Endothelial cell of umbilical vein (primary cell): ENCODE data around the gene C17orf67. TPM values are rescaled to one million over a fixed set of nuclear protein-coding genes. Genes with fewer than 3 reads are reported as not detected.

Source experiments
- BruUV-seq: library from RNA; stranded (reverse); fragments of 400-500 nt; replicated peaks from 2 replicates; lab custom pipeline; 2021; lab: Mats Ljungman, UMichigan
- CTCF ChIA-PET: fragments of 300-600, 350-600 bp; sonication (Branson Sonifier 250); formaldehyde crosslinking; loops from one replicate; lab custom pipeline; 2021; ENCODE audit warnings: antibody characterized with exemption, inconsistent platforms; lab: Charles Lee
- POLR2A ChIA-PET: fragments of 300-600, 350-600 bp; sonication (Branson Sonifier 250); formaldehyde crosslinking; loops from one replicate; lab custom pipeline; 2021; ENCODE audit warnings: antibody characterized with exemption, inconsistent platforms; lab: Charles Lee
- DNase-seq: peaks from one replicate; pipeline ENCODE4 v3.0.0-alpha.2; 2011; ENCODE audit warnings: low read depth, low spot score
- FAIRE-seq: peaks from 2 replicates; lab custom pipeline; 2011; peaks lifted over from hg19 to GRCh38; lab: Jason Lieb, UNC
- H2AFZ ChIP-seq: 2 replicates; pipeline ENCODE4 v1.6.0; 2012; ENCODE audit warnings: low read depth, low read length, control low read depth, inconsistent platforms
- H3K27ac ChIP-seq: 2 replicates; pipeline ENCODE4 v1.5.1; 2011; ENCODE audit warnings: low read depth, mild to moderate bottlenecking, control low read depth, low read length, moderate library complexity; ENCODE audit not compliant: insufficient read depth
- H3K27me3 ChIP-seq, 2 experiments: 2 replicates each; pipeline versions ENCODE4 v1.6.0 to v1.6.1; 2011; ENCODE audit warnings: low read length in 2 of 2, mixed read lengths in 1 of 2; ENCODE audit not compliant: control insufficient read depth in 2 of 2, insufficient read depth in 2 of 2
- H3K36me3 ChIP-seq, 2 experiments: 2 replicates in 1 of 2; 3 replicates in 1 of 2; pipeline ENCODE4 v1.5.1; 2011; ENCODE audit warnings: low read length in 2 of 2, mild to moderate bottlenecking in 1 of 2, moderate library complexity in 1 of 2; ENCODE audit not compliant: control insufficient read depth in 2 of 2, insufficient read depth in 2 of 2; ENCODE audit errors: extremely low read depth in 1 of 2
- H3K4me1 ChIP-seq: 3 replicates; pipeline ENCODE4 v1.5.1; 2011; ENCODE audit warnings: mild to moderate bottlenecking, low read length; ENCODE audit not compliant: control insufficient read depth, insufficient read depth; ENCODE audit errors: extremely low read depth
- H3K4me2 ChIP-seq: 2 replicates; pipeline ENCODE4 v1.6.1; 2011; ENCODE audit warnings: low read length, control low read depth, mixed read lengths; ENCODE audit not compliant: insufficient read depth
- H3K4me3 ChIP-seq, 3 experiments: fragments of 200-600 bp in 1 of 3; sonication (generic), shearing (Covaris generic) in 1 of 3; replicated peaks in 1 of 3; 2 replicates each; pipeline ENCODE4 v1.5.1; 2011 to 2016; ENCODE audit warnings: control low read depth in 3 of 3, low read length in 3 of 3, mild to moderate bottlenecking in 2 of 3, inconsistent platforms in 1 of 3, low read depth in 1 of 3, moderate library complexity in 1 of 3; ENCODE audit not compliant: insufficient read depth in 1 of 3
- H3K79me2 ChIP-seq: 2 replicates; pipeline ENCODE4 v1.6.0; 2012; ENCODE audit warnings: low read length, inconsistent platforms; ENCODE audit not compliant: control insufficient read depth, insufficient read depth
- H3K9ac ChIP-seq: replicated peaks from 2 replicates; pipeline ENCODE3; 2011; ENCODE audit warnings: low read length, control low read depth; ENCODE audit not compliant: insufficient read depth; ENCODE audit errors: extremely low read depth
- H3K9me1 ChIP-seq: replicated peaks from 3 replicates; pipeline ENCODE4 v1.6.0; 2011; ENCODE audit warnings: mild to moderate bottlenecking, low read length; ENCODE audit not compliant: control insufficient read depth, insufficient read depth; ENCODE audit errors: extremely low read depth
- H3K9me3 ChIP-seq: replicated peaks from 2 replicates; pipeline ENCODE4 v1.5.1; 2012; ENCODE audit warnings: low read length, inconsistent platforms; ENCODE audit not compliant: control insufficient read depth, insufficient read depth
- H4K20me1 ChIP-seq: replicated peaks from 2 replicates; pipeline ENCODE3; 2011; ENCODE audit warnings: mild to moderate bottlenecking, low read length; ENCODE audit not compliant: control insufficient read depth, insufficient read depth; ENCODE audit errors: extremely low read depth
- EZH2 ChIP-seq: IDR thresholded peaks from 2 replicates; pipeline ENCODE4 v1.6.1; 2012; ENCODE audit warnings: borderline replicate concordance, low read depth, mild to moderate bottlenecking, moderate library complexity, low read length, inconsistent platforms; ENCODE audit not compliant: severe bottlenecking
- FOS ChIP-seq: IDR thresholded peaks from 2 replicates; pipeline ENCODE4 v1.6.1; 2011; ENCODE audit warnings: mild to moderate bottlenecking, low read length, moderate library complexity, borderline replicate concordance; ENCODE audit not compliant: insufficient read depth
- GATA2 ChIP-seq: IDR thresholded peaks from 2 replicates; pipeline ENCODE4 v1.7.0; 2011; ENCODE audit warnings: low read depth, mild to moderate bottlenecking, moderate library complexity, mixed read lengths, low read length; ENCODE audit not compliant: insufficient read length, insufficient read depth
- JUN ChIP-seq: IDR thresholded peaks from 2 replicates; pipeline ENCODE4 v1.6.1; 2011; ENCODE audit warnings: borderline replicate concordance, low read depth; ENCODE audit not compliant: insufficient read length, insufficient read depth
- MYC ChIP-seq: IDR thresholded peaks from one replicate; pipeline ENCODE4 v1.6.1; 2011; ENCODE audit warnings: mild to moderate bottlenecking, low read depth, low read length
- POLR2A ChIP-seq: IDR thresholded peaks from 2 replicates; pipeline ENCODE4 v1.6.1; 2012; ENCODE audit warnings: low read depth, mild to moderate bottlenecking, control low read depth, low read length
- POLR2AphosphoS5 ChIP-seq: IDR thresholded peaks from 2 replicates; pipeline ENCODE4 v1.6.1; 2012; ENCODE audit warnings: low read depth, mild to moderate bottlenecking, control low read depth, low read length, moderate library complexity; ENCODE audit not compliant: insufficient read depth
- dilution Hi-C: fragments of 300-500 bp; cut with MboI; formaldehyde crosslinking; loops from one replicate; pipeline ENCODE4 v1.15.0; 2019; ENCODE audit warnings: low sequenced_read_pairs; ENCODE audit not compliant: extremely low pct_ligation_motif_present
- intact Hi-C: fragments of 100-400 bp; cut with micrococcal nuclease; formaldehyde crosslinking; loops from one replicate; pipeline ENCODE4 v1.10.0; 2022
- polyA plus RNA-seq, 4 experiments: library from polyadenylated mRNA; depleted of rRNA in 3 of 4; stranded (reverse) in 3 of 4; unstranded in 1 of 4; fragments of >200 nt; gene quantifications; 2 replicates each; pipeline versions ENCODE4 v1.2.1 to v1.2.3, GENCODE V29; 2011 to 2012; ENCODE audit warnings: missing spikeins in 1 of 4
- total RNA-seq: library from RNA; stranded (reverse); gene quantifications from 2 replicates; pipeline ENCODE4 v1.2.3, GENCODE V29; 2021
- TF ChIP-seq, protein P1 (sequence below): IDR thresholded peaks from 2 replicates; pipeline ENCODE4 v1.6.1; 2011; ENCODE audit not compliant: insufficient read depth, insufficient read length
- TF ChIP-seq, protein P2 (sequence below), 2 donors: IDR thresholded peaks; 1 replicate in 1 of 2; 2 replicates in 1 of 2; pipeline ENCODE4 v1.5.1; 2011; ENCODE audit warnings: low read length in 2 of 2, mild to moderate bottlenecking in 2 of 2, moderate library complexity in 2 of 2, control low read depth in 1 of 2, inconsistent platforms in 1 of 2, low read depth in 1 of 2; ENCODE audit not compliant: insufficient read depth in 1 of 2; ENCODE audit errors: extremely low read depth in 1 of 2

The C17orf67 gene
- total and polyA plus RNA-seq, 2 donors (not counting 3 experiments of a cell fraction or from before 2014, with no cell fraction given): 1.9 to 5.8 TPM

DNA sequence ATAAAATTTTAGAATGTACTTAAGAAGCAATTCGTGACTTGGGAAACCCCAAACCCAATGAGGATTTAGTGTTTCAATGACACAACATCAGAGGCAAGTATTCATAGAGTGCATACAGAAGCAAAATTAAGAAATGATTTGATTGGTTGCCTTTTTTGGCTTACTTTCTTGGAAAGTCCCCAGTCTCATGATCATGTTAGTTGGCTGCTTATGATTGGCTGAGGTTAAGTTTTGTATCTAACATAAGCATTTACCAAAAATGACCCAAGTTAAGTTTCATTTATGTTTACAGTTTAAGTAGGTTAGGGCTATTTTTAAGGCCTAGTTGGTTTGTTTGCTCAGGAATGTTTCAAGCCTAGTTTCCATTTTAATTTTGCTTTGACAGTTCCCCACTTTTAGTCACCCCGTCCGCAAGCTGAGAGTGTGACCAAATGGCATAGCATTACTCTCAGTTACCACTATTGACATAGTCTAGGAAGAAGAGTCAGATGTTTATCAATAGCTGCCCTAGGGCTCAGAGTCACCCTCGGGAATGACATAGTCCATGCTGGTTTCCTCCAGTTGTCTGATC lies 36.4 kb upstream of the C17orf67 start:
- Histone ChIP-seq H3K79me2 (no peaks in the 10 kb centered on the region), H2AFZ (no peak overlapping the region), H3K9ac (no peak overlapping the region), H3K27me3 (no peaks in the 10 kb centered on the region), H3K4me3 (no peak overlapping the region), H4K20me1 (no peaks in the 10 kb centered on the region), H3K9me1 (no peaks in the 10 kb centered on the region), H3K4me1 (peaks cover 19% of the 10 kb centered on the region), H3K27ac (no peak overlapping the region), H3K4me2 (no peak overlapping the region), H3K36me3 (no peaks in the 10 kb centered on the region), H3K9me3 (no peaks in the 10 kb centered on the region)
- TF ChIP-seq, protein P1, sequence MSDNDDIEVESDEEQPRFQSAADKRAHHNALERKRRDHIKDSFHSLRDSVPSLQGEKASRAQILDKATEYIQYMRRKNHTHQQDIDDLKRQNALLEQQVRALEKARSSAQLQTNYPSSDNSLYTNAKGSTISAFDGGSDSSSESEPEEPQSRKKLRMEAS: no peak
- TF ChIP-seq POLR2A (no peak), JUN (no peak), MYC (no peak), GATA2 (no peak), EZH2 (no peak), POLR2AphosphoS5 (no peak), FOS (no peak)
- TF ChIP-seq, protein P2, sequence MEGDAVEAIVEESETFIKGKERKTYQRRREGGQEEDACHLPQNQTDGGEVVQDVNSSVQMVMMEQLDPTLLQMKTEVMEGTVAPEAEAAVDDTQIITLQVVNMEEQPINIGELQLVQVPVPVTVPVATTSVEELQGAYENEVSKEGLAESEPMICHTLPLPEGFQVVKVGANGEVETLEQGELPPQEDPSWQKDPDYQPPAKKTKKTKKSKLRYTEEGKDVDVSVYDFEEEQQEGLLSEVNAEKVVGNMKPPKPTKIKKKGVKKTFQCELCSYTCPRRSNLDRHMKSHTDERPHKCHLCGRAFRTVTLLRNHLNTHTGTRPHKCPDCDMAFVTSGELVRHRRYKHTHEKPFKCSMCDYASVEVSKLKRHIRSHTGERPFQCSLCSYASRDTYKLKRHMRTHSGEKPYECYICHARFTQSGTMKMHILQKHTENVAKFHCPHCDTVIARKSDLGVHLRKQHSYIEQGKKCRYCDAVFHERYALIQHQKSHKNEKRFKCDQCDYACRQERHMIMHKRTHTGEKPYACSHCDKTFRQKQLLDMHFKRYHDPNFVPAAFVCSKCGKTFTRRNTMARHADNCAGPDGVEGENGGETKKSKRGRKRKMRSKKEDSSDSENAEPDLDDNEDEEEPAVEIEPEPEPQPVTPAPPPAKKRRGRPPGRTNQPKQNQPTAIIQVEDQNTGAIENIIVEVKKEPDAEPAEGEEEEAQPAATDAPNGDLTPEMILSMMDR (IDR thresholded peaks at IDR 0.05; ENCODE audit: extremely low read depth in 1 of 2, insufficient read depth in 1 of 2, low read depth in 1 of 2, low read length in 2 of 2): no peak
- POLR2A ChIA-PET: interaction anchor here (0.5 kb wide), 1 partner anchor 8 kb away, joined by 3 read pairs; no protein-coding TSS in a partner anchor
- FAIRE-seq (no peak), DNase-seq (no peak)
- BruUV-seq: no TSS peak
- intact Hi-C loops (no loop called here), dilution Hi-C loops (no loop called here)
- CTCF ChIA-PET: no interaction called here
